ENCODE results near the gene ERCC6L2.

Gene ERCC6L2, protein sequence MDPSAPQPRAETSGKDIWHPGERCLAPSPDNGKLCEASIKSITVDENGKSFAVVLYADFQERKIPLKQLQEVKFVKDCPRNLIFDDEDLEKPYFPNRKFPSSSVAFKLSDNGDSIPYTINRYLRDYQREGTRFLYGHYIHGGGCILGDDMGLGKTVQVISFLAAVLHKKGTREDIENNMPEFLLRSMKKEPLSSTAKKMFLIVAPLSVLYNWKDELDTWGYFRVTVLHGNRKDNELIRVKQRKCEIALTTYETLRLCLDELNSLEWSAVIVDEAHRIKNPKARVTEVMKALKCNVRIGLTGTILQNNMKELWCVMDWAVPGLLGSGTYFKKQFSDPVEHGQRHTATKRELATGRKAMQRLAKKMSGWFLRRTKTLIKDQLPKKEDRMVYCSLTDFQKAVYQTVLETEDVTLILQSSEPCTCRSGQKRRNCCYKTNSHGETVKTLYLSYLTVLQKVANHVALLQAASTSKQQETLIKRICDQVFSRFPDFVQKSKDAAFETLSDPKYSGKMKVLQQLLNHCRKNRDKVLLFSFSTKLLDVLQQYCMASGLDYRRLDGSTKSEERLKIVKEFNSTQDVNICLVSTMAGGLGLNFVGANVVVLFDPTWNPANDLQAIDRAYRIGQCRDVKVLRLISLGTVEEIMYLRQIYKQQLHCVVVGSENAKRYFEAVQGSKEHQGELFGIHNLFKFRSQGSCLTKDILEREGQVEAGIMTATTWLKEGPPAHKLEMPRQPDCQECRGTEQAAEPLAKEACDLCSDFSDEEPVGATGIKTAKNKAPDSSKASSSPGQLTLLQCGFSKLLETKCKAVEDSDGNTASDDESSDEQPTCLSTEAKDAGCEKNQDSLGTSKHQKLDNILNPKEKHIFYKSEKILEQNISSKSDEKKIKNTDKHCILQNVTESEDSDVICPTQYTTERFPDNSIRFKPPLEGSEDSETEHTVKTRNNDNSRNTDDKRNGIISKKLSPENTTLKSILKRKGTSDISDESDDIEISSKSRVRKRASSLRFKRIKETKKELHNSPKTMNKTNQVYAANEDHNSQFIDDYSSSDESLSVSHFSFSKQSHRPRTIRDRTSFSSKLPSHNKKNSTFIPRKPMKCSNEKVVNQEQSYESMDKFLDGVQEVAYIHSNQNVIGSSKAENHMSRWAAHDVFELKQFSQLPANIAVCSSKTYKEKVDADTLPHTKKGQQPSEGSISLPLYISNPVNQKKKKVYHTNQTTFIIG (N-terminal part only)

DNA sequence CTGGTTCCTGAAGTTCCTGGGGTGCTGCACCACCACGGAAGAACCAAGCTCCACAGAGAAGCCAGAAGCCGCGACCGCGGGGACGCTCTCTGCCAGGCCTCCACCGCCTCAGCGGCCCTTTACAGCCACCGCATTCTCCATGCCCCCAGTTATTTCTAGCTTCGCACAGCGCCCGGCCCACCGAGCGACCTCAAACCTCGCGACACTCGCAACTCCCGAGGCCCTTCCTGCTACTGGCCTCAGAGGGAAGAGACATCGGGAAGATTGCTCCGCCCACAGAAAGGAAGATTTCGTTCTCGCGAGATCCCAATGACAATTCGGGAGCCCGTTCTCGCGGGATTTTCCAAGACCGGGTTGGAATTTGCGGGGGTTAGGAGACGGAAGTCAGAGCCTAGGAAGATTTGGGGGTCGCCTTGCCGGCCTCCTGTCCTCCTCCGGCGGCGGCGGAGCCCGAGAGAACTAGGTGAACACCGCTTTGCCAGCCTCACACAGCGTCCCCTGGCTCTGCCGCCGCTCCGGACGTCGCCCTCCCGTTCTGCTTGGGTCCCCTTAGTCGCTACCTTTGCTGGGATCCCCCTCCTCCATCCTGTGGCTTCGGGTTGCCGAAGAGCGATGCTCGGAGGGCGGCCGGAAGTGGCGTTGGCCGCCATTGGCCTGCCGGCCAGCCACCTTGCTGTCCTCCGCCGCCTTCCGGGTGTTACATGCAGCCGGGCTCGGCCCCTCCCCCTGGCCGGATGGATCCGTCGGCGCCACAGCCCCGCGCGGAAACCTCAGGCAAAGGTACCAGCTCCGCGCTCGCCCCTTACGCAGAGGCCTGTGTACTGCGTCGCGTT is at the start of gene ERCC6L2:
ERCC6L2 (plus strand) TSS at position 387 of the 833 bp plus-strand sequence; CDS start at position 735, 348 bp downstream.
- H3K36me3 ChIP-seq (ENCODE audit: control insufficient read depth, insufficient read depth, low read length): no peaks in the 10 kb centered on the region
- H3K4me3 ChIP-seq (ENCODE audit: low read depth, low read length): no peak within 1 kb of the TSS
- H3K4me1 ChIP-seq (ENCODE audit: control insufficient read depth, insufficient read depth, low read length): peaks cover 4% of the 10 kb centered on the region
- no peaks in the 10 kb centered on the region for H3K9me3 ChIP-seq (ENCODE audit: control insufficient read depth, insufficient read depth, low read length)
- H3K9ac ChIP-seq (ENCODE audit: low read depth, low read length): no peak within 1 kb of the TSS
- no peaks in the 10 kb centered on the region for H3K27me3 ChIP-seq (ENCODE audit: control insufficient read depth, insufficient read depth, low read length)

DNA sequence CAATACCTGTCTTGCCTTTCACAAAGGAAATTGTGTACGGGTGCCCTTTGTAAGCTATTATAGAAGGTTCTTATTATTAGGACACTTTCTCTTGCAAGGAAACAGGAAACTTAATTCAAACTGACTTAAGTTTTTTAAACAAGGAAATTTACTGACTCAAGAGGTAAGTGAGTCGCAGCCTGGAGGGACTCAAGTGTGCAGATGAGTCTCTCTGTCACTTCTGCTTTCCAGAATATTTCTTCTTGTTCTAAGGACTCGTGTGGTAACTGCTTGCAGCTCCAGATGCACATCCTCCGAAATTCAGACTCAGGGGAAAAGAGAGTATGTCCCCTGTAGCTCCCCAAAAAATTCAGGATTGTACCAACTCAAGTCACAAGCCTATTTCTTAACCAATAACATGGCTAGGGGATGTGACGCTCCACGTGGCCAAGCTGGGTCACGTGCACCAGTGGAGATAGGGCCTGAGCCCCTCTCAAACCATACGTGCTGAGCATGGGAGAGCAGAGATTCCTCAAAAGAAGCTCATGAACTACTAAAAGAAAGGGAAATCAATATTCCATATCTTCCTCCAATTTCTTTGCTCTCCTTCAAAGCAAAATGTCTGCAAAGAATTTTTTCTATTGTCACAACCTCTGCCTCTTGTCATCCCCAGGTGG is 49.2 kb upstream of the ERCC6L2 start:
- H3K36me3 ChIP-seq (ENCODE audit: control insufficient read depth, insufficient read depth, low read length): no peaks in the 10 kb centered on the region
- H3K4me3 ChIP-seq (ENCODE audit: low read depth, low read length): no peak overlapping the region
- H3K9ac ChIP-seq (ENCODE audit: low read depth, low read length): no peak overlapping the region
- no peaks in the 10 kb centered on the region for H3K4me1 ChIP-seq (ENCODE audit: control insufficient read depth, insufficient read depth, low read length)
- no peaks in the 10 kb centered on the region for H3K9me3 ChIP-seq (ENCODE audit: control insufficient read depth, insufficient read depth, low read length)
- H3K27me3 ChIP-seq (ENCODE audit: control insufficient read depth, insufficient read depth, low read length): no peaks in the 10 kb centered on the region

DNA sequence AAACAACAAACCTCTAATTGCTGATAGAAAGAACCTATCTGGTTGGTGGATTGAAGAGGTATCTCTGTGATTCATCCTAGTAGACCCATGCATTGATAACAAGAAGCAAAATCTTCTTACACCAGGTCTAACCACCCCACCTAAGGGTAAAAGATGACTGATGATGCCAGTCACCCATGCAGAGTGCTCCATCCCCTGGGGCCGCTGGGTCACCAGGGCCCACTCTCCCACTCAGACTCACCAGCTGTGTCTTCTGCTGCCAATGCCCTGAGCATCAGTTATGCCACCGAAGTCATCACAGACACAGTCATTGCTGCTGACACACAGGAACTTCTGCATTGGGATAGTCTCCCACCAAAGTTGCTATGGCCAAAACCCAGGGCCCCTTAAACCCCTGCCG is 44.7 kb upstream of the ERCC6L2 start:
- Histone ChIP-seq H3K9me3 (ENCODE audit: control insufficient read depth, insufficient read depth, low read length) (no peaks in the 10 kb centered on the region), H3K27me3 (ENCODE audit: control insufficient read depth, insufficient read depth, low read length) (no peaks in the 10 kb centered on the region), H3K9ac (ENCODE audit: low read depth, low read length) (no peak overlapping the region), H3K4me3 (ENCODE audit: low read depth, low read length) (no peak overlapping the region), H3K4me1 (ENCODE audit: control insufficient read depth, insufficient read depth, low read length) (no peaks in the 10 kb centered on the region), H3K36me3 (ENCODE audit: control insufficient read depth, insufficient read depth, low read length) (no peaks in the 10 kb centered on the region)

DNA sequence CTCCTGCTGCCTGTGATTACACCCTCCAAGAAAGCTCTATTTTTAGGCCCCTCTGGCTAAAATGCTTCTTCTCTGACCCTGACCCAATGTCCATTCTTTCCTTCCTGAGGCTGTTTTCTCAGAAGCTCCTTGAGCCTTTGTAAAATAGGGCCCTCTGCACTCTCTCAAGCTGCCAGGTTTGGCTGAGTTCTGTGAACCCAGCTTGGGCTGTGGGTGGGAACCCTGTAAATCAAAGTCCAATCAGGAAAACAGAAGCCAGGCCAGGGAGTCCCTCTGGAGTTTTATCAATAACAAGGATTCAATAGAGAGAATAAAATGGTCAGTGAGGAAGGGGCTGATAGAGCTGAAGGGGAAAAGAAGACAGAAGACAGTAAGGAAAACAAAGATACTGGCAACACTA is 43.7 kb upstream of the ERCC6L2 start:
- Histone ChIP-seq H3K9ac (ENCODE audit: low read depth, low read length) (no peak overlapping the region), H3K36me3 (ENCODE audit: control insufficient read depth, insufficient read depth, low read length) (no peaks in the 10 kb centered on the region), H3K9me3 (ENCODE audit: control insufficient read depth, insufficient read depth, low read length) (no peaks in the 10 kb centered on the region), H3K27me3 (ENCODE audit: control insufficient read depth, insufficient read depth, low read length) (no peaks in the 10 kb centered on the region), H3K4me3 (ENCODE audit: low read depth, low read length) (no peak overlapping the region), H3K4me1 (ENCODE audit: control insufficient read depth, insufficient read depth, low read length) (no peaks in the 10 kb centered on the region)

DNA sequence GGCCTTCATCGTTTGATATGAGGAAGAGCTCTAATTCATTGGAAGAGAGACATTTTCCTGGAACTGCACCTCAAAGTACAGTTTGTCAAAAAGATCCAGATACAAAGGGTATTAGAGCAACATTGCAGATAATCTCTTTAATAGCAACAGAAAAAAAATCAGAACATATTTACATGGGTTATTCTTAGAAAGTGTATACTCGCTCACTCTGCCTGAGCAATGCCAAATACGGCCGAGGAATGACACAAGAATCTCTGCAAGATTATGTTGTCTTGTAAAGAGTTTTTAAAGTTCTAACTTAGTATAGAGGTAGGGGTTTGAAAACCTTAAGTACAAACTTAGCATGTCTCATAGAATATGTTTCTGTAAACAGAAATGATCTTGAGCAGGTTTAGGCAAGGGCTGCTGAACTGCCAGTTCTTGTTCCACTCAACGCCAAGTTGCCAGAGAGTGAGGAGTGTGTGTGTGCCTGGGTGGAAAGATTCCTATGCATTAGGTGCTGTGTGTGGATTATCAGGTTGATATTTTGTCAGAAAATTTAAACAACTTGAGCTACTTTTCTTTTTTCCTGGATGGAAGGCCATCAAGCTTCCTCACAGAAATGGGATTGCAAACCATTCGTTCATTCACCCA is 41.8 kb upstream of the ERCC6L2 start:
- no peak overlapping the region for H3K4me3 ChIP-seq (ENCODE audit: low read depth, low read length)
- H3K4me1 ChIP-seq (ENCODE audit: control insufficient read depth, insufficient read depth, low read length): no peaks in the 10 kb centered on the region
- no peaks in the 10 kb centered on the region for H3K36me3 ChIP-seq (ENCODE audit: control insufficient read depth, insufficient read depth, low read length)
- no peaks in the 10 kb centered on the region for H3K9me3 ChIP-seq (ENCODE audit: control insufficient read depth, insufficient read depth, low read length)
- H3K9ac ChIP-seq (ENCODE audit: low read depth, low read length): no peak overlapping the region
- no peaks in the 10 kb centered on the region for H3K27me3 ChIP-seq (ENCODE audit: control insufficient read depth, insufficient read depth, low read length)

DNA sequence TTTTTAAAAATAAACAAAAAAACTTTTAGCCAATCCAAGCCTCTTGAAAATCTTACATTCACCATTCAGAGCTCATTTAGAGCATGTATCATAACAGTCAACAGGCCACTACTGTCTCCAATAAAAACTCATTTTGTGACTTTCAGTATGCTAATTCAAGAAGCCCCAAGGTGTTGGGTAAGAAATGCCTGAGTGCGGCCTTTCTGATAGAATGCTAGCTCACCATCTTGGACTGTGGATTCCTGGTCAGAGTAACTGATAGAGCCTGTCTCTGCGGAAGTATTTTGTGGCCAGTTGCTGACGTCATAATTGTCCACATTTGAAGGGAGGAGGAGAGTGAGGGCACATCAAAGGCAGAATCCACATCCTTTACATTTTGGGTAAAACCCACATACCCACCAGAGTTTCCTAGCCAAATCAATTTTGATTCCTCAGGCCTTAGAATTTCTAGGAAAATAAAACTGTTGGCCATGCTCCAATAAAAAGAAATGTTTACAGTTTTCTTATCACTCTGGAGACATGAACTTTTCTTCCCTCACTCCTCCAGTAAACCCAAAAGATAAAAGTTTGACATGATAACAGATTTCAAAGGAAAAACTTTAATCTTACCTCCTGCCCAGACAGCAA is 41.1 kb upstream of the ERCC6L2 start:
- Histone ChIP-seq H3K9ac (ENCODE audit: low read depth, low read length) (no peak overlapping the region), H3K27me3 (ENCODE audit: control insufficient read depth, insufficient read depth, low read length) (no peaks in the 10 kb centered on the region), H3K36me3 (ENCODE audit: control insufficient read depth, insufficient read depth, low read length) (no peaks in the 10 kb centered on the region), H3K9me3 (ENCODE audit: control insufficient read depth, insufficient read depth, low read length) (no peaks in the 10 kb centered on the region), H3K4me3 (ENCODE audit: low read depth, low read length) (no peak overlapping the region), H3K4me1 (ENCODE audit: control insufficient read depth, insufficient read depth, low read length) (no peaks in the 10 kb centered on the region)

DNA sequence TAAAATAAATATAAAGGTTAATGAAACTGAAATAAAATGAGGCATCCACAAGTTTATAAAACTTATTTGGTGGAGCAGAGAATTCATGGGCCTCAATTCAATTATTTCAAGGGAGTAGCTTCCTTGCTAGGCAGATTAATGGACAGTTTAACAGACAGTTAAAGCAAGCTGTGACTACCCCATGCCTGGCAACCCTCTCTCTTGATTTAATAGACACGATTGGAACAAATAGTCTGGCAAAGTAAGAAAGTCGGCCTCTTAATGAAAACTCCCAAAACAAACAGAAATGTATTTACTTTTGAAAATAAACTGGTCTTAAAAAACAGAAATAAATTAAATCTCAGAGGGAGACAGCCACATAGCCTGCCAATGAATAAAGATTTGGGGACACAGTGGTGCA is 40.1 kb upstream of the ERCC6L2 start:
- H3K27me3 ChIP-seq (ENCODE audit: control insufficient read depth, insufficient read depth, low read length): no peaks in the 10 kb centered on the region
- H3K4me3 ChIP-seq (ENCODE audit: low read depth, low read length): no peak overlapping the region
- no peak overlapping the region for H3K9ac ChIP-seq (ENCODE audit: low read depth, low read length)

DNA sequence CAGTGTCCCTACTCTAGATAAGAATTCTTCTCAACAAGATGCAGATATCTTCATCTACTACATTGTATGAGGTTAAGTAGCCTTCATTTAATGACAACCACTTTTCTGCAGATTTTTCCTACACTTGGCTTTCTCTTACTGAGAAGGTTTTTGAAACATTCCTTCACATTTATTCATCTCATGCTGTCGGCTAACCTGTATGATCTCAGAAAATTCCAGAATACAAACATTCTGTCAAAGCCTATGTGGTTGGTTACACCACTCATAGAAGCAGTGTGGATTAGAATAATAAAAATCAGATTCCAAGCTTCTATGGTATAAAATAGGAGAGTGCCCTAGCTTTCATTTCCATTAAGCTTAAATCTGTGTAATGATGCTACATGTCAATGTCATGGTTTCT is 39.4 kb upstream of the ERCC6L2 start:
- no peak overlapping the region for H3K9ac ChIP-seq (ENCODE audit: low read depth, low read length)
- H3K27me3 ChIP-seq (ENCODE audit: control insufficient read depth, insufficient read depth, low read length): no peaks in the 10 kb centered on the region
- H3K4me1 ChIP-seq (ENCODE audit: control insufficient read depth, insufficient read depth, low read length): no peaks in the 10 kb centered on the region
- H3K4me3 ChIP-seq (ENCODE audit: low read depth, low read length): no peak overlapping the region
- H3K36me3 ChIP-seq (ENCODE audit: control insufficient read depth, insufficient read depth, low read length): no peaks in the 10 kb centered on the region
- no peaks in the 10 kb centered on the region for H3K9me3 ChIP-seq (ENCODE audit: control insufficient read depth, insufficient read depth, low read length)

More for the DNA sequence above, 40.1 kb upstream of the ERCC6L2 start:
- no peaks in the 10 kb centered on the region for H3K36me3 ChIP-seq (ENCODE audit: control insufficient read depth, insufficient read depth, low read length)
- no peaks in the 10 kb centered on the region for H3K9me3 ChIP-seq (ENCODE audit: control insufficient read depth, insufficient read depth, low read length)
- no peaks in the 10 kb centered on the region for H3K4me1 ChIP-seq (ENCODE audit: control insufficient read depth, insufficient read depth, low read length)

DNA sequence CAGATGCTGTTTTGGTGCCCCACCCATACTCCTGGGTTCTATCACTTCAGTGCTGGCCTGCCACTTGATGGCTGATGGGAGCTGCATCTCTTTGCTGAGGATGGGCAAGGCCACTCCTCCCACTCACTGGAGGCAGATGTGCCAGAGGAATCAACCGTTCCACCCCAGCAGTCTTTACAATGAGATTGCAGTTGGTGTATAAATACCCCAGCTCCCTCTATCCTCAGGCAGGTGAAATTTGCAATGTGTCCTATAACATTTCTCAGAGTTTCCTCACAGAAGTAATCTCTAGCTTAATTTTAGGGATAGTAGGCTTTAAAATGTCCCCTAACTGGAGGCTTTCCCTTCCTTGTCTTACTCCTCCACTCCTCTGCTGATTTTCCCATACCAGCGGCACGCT is 36.5 kb upstream of the ERCC6L2 start:
- H3K4me3 ChIP-seq (ENCODE audit: low read depth, low read length): no peak overlapping the region
- H3K36me3 ChIP-seq (ENCODE audit: control insufficient read depth, insufficient read depth, low read length): no peaks in the 10 kb centered on the region
- H3K9ac ChIP-seq (ENCODE audit: low read depth, low read length): no peak overlapping the region
- H3K9me3 ChIP-seq (ENCODE audit: control insufficient read depth, insufficient read depth, low read length): no peaks in the 10 kb centered on the region
- H3K27me3 ChIP-seq (ENCODE audit: control insufficient read depth, insufficient read depth, low read length): no peaks in the 10 kb centered on the region
- H3K4me1 ChIP-seq (ENCODE audit: control insufficient read depth, insufficient read depth, low read length): no peaks in the 10 kb centered on the region

DNA sequence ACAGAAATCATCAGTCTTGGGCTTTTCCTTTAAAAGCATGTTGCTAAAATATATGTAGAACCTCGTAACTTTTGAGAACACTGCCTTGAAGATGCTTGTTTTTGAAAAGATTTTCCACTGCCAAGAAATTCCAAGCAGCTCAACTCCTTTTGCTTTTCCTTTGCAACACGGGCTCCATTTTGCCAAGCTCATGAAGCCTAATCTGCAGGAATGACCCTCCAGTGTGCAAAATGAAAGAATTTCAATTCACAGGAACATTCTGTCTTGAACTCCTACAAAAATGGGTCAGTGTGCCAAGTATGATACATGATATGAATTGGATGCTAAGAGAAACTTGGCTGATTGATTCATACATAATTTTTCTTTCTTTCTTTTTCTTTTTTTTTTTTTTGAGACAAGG is 35.4 kb upstream of the ERCC6L2 start:
- Histone ChIP-seq H3K4me3 (ENCODE audit: low read depth, low read length) (no peak overlapping the region), H3K9ac (ENCODE audit: low read depth, low read length) (no peak overlapping the region), H3K36me3 (ENCODE audit: control insufficient read depth, insufficient read depth, low read length) (no peaks in the 10 kb centered on the region), H3K4me1 (ENCODE audit: control insufficient read depth, insufficient read depth, low read length) (no peaks in the 10 kb centered on the region), H3K9me3 (ENCODE audit: control insufficient read depth, insufficient read depth, low read length) (no peaks in the 10 kb centered on the region), H3K27me3 (ENCODE audit: control insufficient read depth, insufficient read depth, low read length) (no peaks in the 10 kb centered on the region)
